ENCODE measurements around the gene E2F7. TPM values are rescaled to one million over a fixed set of nuclear protein-coding genes. Genes with fewer than 3 reads are reported as not detected.

Gene E2F7
- total RNA-seq, 2 experiments from 2014 or later: 3.0 to 5.3 TPM

DNA sequence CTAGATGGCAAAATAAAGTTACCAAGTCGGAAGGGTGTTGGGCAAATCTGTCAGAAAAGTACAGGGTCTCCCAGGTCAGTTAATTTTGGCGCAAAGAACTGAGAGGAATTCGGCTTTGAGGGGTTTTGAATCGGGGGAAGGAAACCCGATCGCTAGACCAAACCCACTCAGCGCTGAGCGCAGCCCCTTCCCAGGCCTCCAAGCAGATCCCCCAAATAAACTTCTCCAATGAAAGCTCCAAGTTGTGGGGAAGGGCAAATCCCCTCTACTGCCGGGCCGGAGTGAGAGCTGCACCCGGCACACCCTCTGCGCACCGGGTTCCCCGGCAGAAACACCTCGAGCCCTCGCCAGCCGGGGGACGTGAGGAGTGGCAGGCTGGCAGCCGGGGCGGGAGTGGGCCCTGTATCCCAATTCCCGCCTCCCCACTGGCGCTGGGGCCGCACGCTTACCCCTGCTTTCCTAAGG, 441 bp downstream of the E2F7 start:
- DNase-seq (peak; percentile 41), ATAC-seq (peak; percentile 54)
- Mint-ChIP-seq H3K36me3 (ENCODE audit: low read depth) (peaks cover 11% of the 10 kb centered on the region), H3K27me3 (peaks cover 46% of the 10 kb centered on the region), H3K9me3 (no peaks in the 10 kb centered on the region), H3K4me1 (ENCODE audit: low read depth) (peaks cover 9% of the 10 kb centered on the region), H3K27ac (peak overlapping the region; percentile 22), H3K4me3 (peak overlapping the region; percentile 75)
- ChIA-PET CTCF (no interaction called here), POLR2A (no interaction called here)
- TF ChIP-seq, protein P1, sequence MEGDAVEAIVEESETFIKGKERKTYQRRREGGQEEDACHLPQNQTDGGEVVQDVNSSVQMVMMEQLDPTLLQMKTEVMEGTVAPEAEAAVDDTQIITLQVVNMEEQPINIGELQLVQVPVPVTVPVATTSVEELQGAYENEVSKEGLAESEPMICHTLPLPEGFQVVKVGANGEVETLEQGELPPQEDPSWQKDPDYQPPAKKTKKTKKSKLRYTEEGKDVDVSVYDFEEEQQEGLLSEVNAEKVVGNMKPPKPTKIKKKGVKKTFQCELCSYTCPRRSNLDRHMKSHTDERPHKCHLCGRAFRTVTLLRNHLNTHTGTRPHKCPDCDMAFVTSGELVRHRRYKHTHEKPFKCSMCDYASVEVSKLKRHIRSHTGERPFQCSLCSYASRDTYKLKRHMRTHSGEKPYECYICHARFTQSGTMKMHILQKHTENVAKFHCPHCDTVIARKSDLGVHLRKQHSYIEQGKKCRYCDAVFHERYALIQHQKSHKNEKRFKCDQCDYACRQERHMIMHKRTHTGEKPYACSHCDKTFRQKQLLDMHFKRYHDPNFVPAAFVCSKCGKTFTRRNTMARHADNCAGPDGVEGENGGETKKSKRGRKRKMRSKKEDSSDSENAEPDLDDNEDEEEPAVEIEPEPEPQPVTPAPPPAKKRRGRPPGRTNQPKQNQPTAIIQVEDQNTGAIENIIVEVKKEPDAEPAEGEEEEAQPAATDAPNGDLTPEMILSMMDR (IDR thresholded peaks at IDR 0.05): no peak
- intact Hi-C loops (cut with micrococcal nuclease): no loop called here

DNA sequence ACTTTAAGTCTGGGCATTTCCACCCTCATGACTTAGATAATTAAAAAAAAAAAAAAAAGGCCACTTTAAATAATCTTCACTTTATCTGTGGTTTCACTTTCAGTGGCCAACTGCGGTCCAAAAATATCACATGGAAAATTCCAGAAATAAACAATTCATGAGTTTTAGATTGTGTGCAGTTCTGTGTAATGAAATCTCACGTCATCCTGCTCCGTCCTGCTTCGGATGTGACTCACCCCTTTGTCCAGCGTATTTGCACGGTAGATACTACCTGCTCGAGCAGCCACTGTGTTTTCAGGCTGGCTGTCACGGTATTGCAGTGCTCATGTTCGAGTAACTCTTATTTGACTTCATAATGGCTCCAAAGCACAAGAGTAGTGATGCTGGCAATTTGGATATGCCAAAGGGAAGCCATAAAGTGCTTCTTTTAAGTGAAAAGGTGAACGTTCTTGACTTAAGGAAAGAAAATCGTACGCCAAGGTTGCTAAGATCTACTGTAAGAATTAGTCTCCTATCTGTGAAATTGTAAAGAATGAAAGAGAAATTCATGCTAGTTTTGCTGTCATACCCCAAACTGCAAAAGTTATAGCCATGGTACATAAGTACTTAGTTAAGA, 2.4 kb downstream of the E2F7 start:
- H3K4me3 Mint-ChIP-seq: no peak overlapping the region
- CTCF ChIA-PET: no interaction called here

DNA sequence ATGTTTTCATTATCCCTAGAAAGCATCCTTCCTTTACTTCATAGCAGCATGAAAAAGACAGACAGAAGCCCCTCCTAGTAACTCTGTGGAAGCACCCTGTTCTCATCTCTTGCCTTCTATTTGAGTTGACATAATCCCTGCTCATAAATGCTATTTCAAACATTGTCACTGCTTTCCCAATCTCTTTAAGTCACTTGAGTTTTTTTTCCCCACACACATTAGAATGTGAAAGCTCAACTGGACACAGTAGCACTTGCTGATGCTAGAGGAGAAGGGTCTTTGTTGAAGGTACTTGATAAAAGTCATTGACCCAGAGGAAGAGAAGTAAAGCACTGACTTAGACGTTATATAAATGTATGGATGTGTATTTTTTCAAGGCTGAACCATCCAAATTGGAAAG, 3.0 kb downstream of the E2F7 start:
- Mint-ChIP-seq H3K27ac (no peak overlapping the region), H3K27me3 (peaks cover 36% of the 10 kb centered on the region), H3K4me1 (ENCODE audit: low read depth) (peaks cover 9% of the 10 kb centered on the region), H3K9me3 (no peaks in the 10 kb centered on the region), H3K36me3 (ENCODE audit: low read depth) (peaks cover 12% of the 10 kb centered on the region), H3K4me3 (no peak overlapping the region)
- DNase-seq (no peak), ATAC-seq (no peak)
- TF ChIP-seq, protein P1 (IDR thresholded peaks at IDR 0.05): no peak
- ChIA-PET CTCF (interaction anchor here (3.8 kb wide), 1 partner anchor 12 kb away, joined by 33 read pairs; no protein-coding TSS in a partner anchor), POLR2A (no interaction called here)
- intact Hi-C loops (cut with micrococcal nuclease): no loop called here

More for the DNA sequence above, 2.4 kb downstream of the E2F7 start:
- TF ChIP-seq, protein P1 (IDR thresholded peaks at IDR 0.05): no peak
- intact Hi-C loops (cut with micrococcal nuclease): no loop called here
- Mint-ChIP-seq H3K27me3 (peaks cover 40% of the 10 kb centered on the region), H3K36me3 (ENCODE audit: low read depth) (peaks cover 12% of the 10 kb centered on the region), H3K27ac (no peak overlapping the region), H3K4me1 (ENCODE audit: low read depth) (peaks cover 9% of the 10 kb centered on the region), H3K9me3 (no peaks in the 10 kb centered on the region)
- POLR2A ChIA-PET: no interaction called here
- ATAC-seq: no peak
- no peak for DNase-seq

DNA sequence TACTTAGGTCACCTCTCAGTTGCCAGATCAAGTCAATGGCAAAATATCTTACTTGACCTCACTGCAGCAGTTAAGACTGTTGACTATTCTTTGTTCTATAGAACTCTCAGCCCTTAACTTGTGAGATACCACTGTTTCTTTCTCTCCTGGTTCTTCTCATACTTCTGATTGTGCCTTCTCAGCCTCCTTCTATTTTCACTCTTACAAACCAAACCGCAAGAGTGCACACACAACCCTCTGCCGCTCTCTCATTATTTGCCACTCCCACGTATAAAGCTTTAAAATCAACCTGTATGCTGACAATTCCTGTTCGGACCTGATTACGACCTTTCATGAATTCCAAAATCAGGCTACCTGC, 4.5 kb downstream of the E2F7 start:
- H3K36me3 Mint-ChIP-seq (ENCODE audit: low read depth): peaks cover 12% of the 10 kb centered on the region
- ATAC-seq: no peak
- no peak overlapping the region for H3K27ac Mint-ChIP-seq
- H3K9me3 Mint-ChIP-seq: no peaks in the 10 kb centered on the region
- no peak overlapping the region for H3K4me3 Mint-ChIP-seq
- peaks cover 34% of the 10 kb centered on the region for H3K27me3 Mint-ChIP-seq
- H3K4me1 Mint-ChIP-seq (ENCODE audit: low read depth): peaks cover 5% of the 10 kb centered on the region
- ChIA-PET CTCF (interaction anchor here (3.8 kb wide), 1 partner anchor 11 kb away, joined by 33 read pairs; no protein-coding TSS in a partner anchor), POLR2A (no interaction called here)
- no peak for DNase-seq
- TF ChIP-seq, protein P1 (IDR thresholded peaks at IDR 0.05): no peak
- intact Hi-C loops (cut with micrococcal nuclease): no loop called here

DNA sequence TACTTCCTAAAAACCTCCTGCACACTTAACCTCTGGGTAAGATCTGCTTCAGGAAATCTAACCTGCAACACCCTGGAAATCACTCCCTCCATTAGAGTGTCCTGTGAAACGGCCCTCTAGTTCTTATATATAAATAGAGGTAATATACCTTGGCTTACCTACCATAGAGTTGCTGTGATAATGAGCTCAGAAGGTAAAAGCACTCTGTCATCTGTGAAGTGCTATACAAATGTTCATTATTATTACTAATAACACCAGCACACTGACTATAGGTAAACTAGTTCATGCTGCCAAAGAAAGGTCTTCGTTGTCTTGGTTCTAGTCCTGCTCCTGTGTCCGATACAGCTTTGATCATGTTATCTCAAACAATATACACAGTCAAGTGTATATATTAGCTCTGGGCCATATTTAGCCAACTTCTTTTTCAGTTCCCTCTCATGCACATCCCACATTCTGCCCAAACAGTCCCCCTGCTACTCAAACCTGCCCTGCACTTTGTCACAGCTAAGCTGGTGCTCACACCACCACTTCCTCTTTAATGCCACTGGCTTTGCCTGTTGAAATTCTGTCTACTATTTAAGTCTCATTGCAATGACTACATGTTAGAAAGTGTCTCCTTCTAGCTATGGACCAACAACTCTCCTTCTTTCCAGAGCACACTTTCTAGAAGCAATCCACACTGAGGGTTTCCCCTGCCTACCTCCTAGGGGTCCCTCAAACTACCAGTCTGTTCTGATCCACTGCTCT, 5.1 kb downstream of the E2F7 start:
- DNase-seq: no peak
- no peaks in the 10 kb centered on the region for H3K9me3 Mint-ChIP-seq
- ChIA-PET POLR2A (no interaction called here), CTCF (interaction anchor here (0.6 to 3.8 kb wide), 2 partner anchors 10 to 13 kb away, joined by 3 to 33 read pairs; no protein-coding TSS in a partner anchor)
- H3K36me3 Mint-ChIP-seq (ENCODE audit: low read depth): peaks cover 12% of the 10 kb centered on the region
- no peak overlapping the region for H3K4me3 Mint-ChIP-seq
- H3K4me1 Mint-ChIP-seq (ENCODE audit: low read depth): peaks cover 5% of the 10 kb centered on the region
- H3K27ac Mint-ChIP-seq: no peak overlapping the region
- intact Hi-C loops (cut with micrococcal nuclease): no loop called here
- H3K27me3 Mint-ChIP-seq: peaks cover 34% of the 10 kb centered on the region
- TF ChIP-seq, protein P1 (IDR thresholded peaks at IDR 0.05): no peak
- no peak for ATAC-seq
